ENCODE data around the gene CRACDL.

DNA sequence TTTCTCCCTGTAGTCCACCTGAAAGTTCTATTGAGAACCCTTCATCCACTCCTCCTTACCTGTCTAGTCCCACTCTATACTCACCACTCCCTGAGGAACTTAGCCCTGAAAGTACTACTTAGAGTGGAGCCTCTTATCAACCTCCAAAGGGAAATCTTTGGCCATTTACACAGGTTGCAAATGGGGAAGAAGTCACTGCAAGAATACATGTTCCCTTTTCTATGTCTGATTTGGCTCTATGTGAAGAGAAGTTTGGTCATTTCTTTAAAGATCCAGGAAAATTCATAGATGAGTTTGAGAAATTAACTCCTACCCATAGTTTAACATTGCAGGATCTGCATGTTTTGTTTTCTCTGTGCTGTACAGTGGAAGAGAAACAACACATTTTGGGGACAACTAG is 182.2 kb downstream of the CRACDL start:
- TF ChIP-seq CREB1 (IDR thresholded peaks at IDR 0.05; ENCODE audit: low read depth), result no peak
- TF ChIP-seq CEBPB (IDR thresholded peaks at IDR 0.05), result no peak
- TF ChIP-seq EP300 (IDR thresholded peaks at IDR 0.05; ENCODE audit: borderline replicate concordance), result no peak
- TF ChIP-seq MAX (IDR thresholded peaks at IDR 0.05), result no peak
- TF ChIP-seq TAF1 (IDR thresholded peaks at IDR 0.05; ENCODE audit: low read depth), result no peak
- TF ChIP-seq TCF12 (IDR thresholded peaks at IDR 0.05; ENCODE audit: low read depth), result no peak
- TF ChIP-seq YY1 (IDR thresholded peaks at IDR 0.05; ENCODE audit: low read depth), result no peak
- TF ChIP-seq, protein P1, sequence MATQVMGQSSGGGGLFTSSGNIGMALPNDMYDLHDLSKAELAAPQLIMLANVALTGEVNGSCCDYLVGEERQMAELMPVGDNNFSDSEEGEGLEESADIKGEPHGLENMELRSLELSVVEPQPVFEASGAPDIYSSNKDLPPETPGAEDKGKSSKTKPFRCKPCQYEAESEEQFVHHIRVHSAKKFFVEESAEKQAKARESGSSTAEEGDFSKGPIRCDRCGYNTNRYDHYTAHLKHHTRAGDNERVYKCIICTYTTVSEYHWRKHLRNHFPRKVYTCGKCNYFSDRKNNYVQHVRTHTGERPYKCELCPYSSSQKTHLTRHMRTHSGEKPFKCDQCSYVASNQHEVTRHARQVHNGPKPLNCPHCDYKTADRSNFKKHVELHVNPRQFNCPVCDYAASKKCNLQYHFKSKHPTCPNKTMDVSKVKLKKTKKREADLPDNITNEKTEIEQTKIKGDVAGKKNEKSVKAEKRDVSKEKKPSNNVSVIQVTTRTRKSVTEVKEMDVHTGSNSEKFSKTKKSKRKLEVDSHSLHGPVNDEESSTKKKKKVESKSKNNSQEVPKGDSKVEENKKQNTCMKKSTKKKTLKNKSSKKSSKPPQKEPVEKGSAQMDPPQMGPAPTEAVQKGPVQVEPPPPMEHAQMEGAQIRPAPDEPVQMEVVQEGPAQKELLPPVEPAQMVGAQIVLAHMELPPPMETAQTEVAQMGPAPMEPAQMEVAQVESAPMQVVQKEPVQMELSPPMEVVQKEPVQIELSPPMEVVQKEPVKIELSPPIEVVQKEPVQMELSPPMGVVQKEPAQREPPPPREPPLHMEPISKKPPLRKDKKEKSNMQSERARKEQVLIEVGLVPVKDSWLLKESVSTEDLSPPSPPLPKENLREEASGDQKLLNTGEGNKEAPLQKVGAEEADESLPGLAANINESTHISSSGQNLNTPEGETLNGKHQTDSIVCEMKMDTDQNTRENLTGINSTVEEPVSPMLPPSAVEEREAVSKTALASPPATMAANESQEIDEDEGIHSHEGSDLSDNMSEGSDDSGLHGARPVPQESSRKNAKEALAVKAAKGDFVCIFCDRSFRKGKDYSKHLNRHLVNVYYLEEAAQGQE (IDR thresholded peaks at IDR 0.05; ENCODE audit: low read depth), result no peak
- no peak for TF ChIP-seq RAD21 (IDR thresholded peaks at IDR 0.05; ENCODE audit: low read depth)
- no peak for TF ChIP-seq TEAD4 (IDR thresholded peaks at IDR 0.05)
